Measurements from ENCODE around the gene HLA-DQA1.
"Not testable (repeated sequence)": the region's sequence is repeated elsewhere in the genome, so short reads cannot be mapped to it uniquely, and the experiment has no call there.

HLA-DQA1 gene

GRCh38 chr6:32641785-32642719 is 4.8 kb downstream of the HLA-DQA1 start:
- H2AK5ac ChIP-seq (ENCODE audit: low read length, severe bottlenecking); H3K27me3 ChIP-seq (ENCODE audit: control insufficient read depth in 1 of 2, insufficient read depth in 1 of 2, low read length in 2 of 2); H3K36me3 ChIP-seq (ENCODE audit: control insufficient read depth in 1 of 2, insufficient read depth in 2 of 2, low read depth in 1 of 2, low read length in 2 of 2); H2BK120ac ChIP-seq (ENCODE audit: low read depth, low read length); H2BK12ac ChIP-seq (ENCODE audit: low read length in 2 of 2); H3K23ac ChIP-seq (ENCODE audit: low read length in 2 of 2); H3K9me3 ChIP-seq (ENCODE audit: control insufficient read depth, low read length); H4K91ac ChIP-seq (ENCODE audit: low read length); H2BK15ac ChIP-seq (ENCODE audit: low read depth, poor library complexity, severe bottlenecking); H3K18ac ChIP-seq (ENCODE audit: low read depth in 1 of 2, low read length in 2 of 2); DNase-seq; H3K27ac ChIP-seq (ENCODE audit: low read length, poor library complexity, severe bottlenecking); H3K79me1 ChIP-seq (replicated peaks; ENCODE audit: low read length, poor library complexity, severe bottlenecking); H4K8ac ChIP-seq (ENCODE audit: low read length); H3K9ac ChIP-seq (ENCODE audit: low read length); H2BK5ac ChIP-seq (ENCODE audit: low read depth, low read length, poor library complexity, severe bottlenecking); H3K4ac ChIP-seq (ENCODE audit: low read depth in 1 of 2, low read length in 2 of 2); H3K4me1 ChIP-seq (ENCODE audit: control insufficient read depth, insufficient read depth, low read depth, low read length); H2AFZ ChIP-seq (ENCODE audit: low read depth, low read length); H3K14ac ChIP-seq (ENCODE audit: low read length in 2 of 2); H3K4me3 ChIP-seq (ENCODE audit: insufficient read depth in 1 of 2, low read depth in 1 of 2, low read length in 2 of 2); H3K4me2 ChIP-seq (ENCODE audit: low read length, poor library complexity, severe bottlenecking): not testable (repeated sequence)
- 83% methylated on average over 1 of the region's 2 CpGs for WGBS

DNA sequence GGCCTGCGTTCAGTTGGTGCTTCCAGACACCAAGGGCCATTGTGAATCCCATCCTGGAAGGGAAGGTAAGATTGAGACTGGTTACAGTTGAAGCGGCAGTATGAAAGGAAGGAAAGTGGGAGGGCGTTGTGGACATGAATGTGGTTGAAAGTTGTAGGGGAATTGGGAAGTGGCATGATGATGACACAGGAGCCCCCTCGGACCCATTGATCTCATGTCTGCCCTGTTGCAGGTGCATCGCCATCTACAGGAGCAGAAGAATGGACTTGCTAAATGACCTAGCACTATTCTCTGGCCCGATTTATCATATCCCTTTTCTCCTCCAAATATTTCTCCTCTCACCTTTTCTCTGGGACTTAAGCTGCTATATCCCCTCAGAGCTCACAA is 5.5 kb downstream of the HLA-DQA1 start:
- no peaks in the 10 kb centered on the region for H3K79me1 ChIP-seq (replicated peaks; ENCODE audit: low read length, poor library complexity, severe bottlenecking)
- no peak overlapping the region for H3K14ac ChIP-seq (ENCODE audit: low read length in 2 of 2)
- no peak overlapping the region for H3K18ac ChIP-seq (ENCODE audit: low read depth in 1 of 2, low read length in 2 of 2)
- H2AFZ ChIP-seq (ENCODE audit: low read depth, low read length) = no peak overlapping the region
- no peak for DNase-seq
- WGBS = 73% methylated on average over 5 of the region's 6 CpGs
- no peak overlapping the region for H3K27ac ChIP-seq (ENCODE audit: low read length, poor library complexity, severe bottlenecking)
- no peak overlapping the region for H4K91ac ChIP-seq (ENCODE audit: low read length)
- H2BK5ac ChIP-seq (ENCODE audit: low read depth, low read length, poor library complexity, severe bottlenecking) = no peak overlapping the region
- H2AK5ac ChIP-seq (ENCODE audit: low read length, severe bottlenecking) = no peak overlapping the region
- H3K9me3 ChIP-seq (ENCODE audit: control insufficient read depth, low read length) = no peaks in the 10 kb centered on the region
- no peak overlapping the region for H3K4me2 ChIP-seq (ENCODE audit: low read length, poor library complexity, severe bottlenecking)
- H4K8ac ChIP-seq (ENCODE audit: low read length) = no peak overlapping the region
- no peak overlapping the region for H3K4ac ChIP-seq (ENCODE audit: low read depth in 1 of 2, low read length in 2 of 2)
- no peak overlapping the region for H3K23ac ChIP-seq (ENCODE audit: low read length in 2 of 2)
- H3K9ac ChIP-seq (ENCODE audit: low read length) = no peak overlapping the region
- H2BK12ac ChIP-seq (ENCODE audit: low read length in 2 of 2) = no peak overlapping the region
- no peak overlapping the region for H2BK15ac ChIP-seq (ENCODE audit: low read depth, poor library complexity, severe bottlenecking)
- no peak overlapping the region for H3K4me3 ChIP-seq (ENCODE audit: insufficient read depth in 1 of 2, low read depth in 1 of 2, low read length in 2 of 2)
- peaks cover 0 to 2% of the 10 kb centered on the region in 2 experiments for H3K27me3 ChIP-seq (ENCODE audit: control insufficient read depth in 1 of 2, insufficient read depth in 1 of 2, low read length in 2 of 2)
- H2BK120ac ChIP-seq (ENCODE audit: low read depth, low read length) = no peak overlapping the region
- H3K4me1 ChIP-seq (ENCODE audit: control insufficient read depth, insufficient read depth, low read depth, low read length) = no peaks in the 10 kb centered on the region
- no peaks in the 10 kb centered on the region for H3K36me3 ChIP-seq (ENCODE audit: control insufficient read depth in 1 of 2, insufficient read depth in 2 of 2, low read depth in 1 of 2, low read length in 2 of 2)

GRCh38 chr6:32643904-32644303 is 6.7 kb downstream of the HLA-DQA1 start:
- DNase-seq = no peak
- 76% methylated on average over 2 of the region's 4 CpGs for WGBS
- Histone ChIP-seq H3K36me3 (ENCODE audit: control insufficient read depth in 1 of 2, insufficient read depth in 2 of 2, low read depth in 1 of 2, low read length in 2 of 2) (no peaks in the 10 kb centered on the region), H3K27me3 (ENCODE audit: control insufficient read depth in 1 of 2, insufficient read depth in 1 of 2, low read length in 2 of 2) (peaks cover 0 to 2% of the 10 kb centered on the region in 2 experiments), H2BK15ac (ENCODE audit: low read depth, poor library complexity, severe bottlenecking) (no peak overlapping the region), H3K23ac (ENCODE audit: low read length in 2 of 2) (no peak overlapping the region), H3K4me3 (ENCODE audit: insufficient read depth in 1 of 2, low read depth in 1 of 2, low read length in 2 of 2) (no peak overlapping the region), H3K4me1 (ENCODE audit: control insufficient read depth, insufficient read depth, low read depth, low read length) (no peaks in the 10 kb centered on the region), H2AFZ (ENCODE audit: low read depth, low read length) (no peak overlapping the region), H3K79me1 (replicated peaks; ENCODE audit: low read length, poor library complexity, severe bottlenecking) (no peaks in the 10 kb centered on the region), H2AK5ac (ENCODE audit: low read length, severe bottlenecking) (no peak overlapping the region), H2BK12ac (ENCODE audit: low read length in 2 of 2) (no peak overlapping the region), H3K18ac (ENCODE audit: low read depth in 1 of 2, low read length in 2 of 2) (no peak overlapping the region), H3K27ac (ENCODE audit: low read length, poor library complexity, severe bottlenecking) (no peak overlapping the region), H3K4me2 (ENCODE audit: low read length, poor library complexity, severe bottlenecking) (no peak overlapping the region), H3K9ac (ENCODE audit: low read length) (no peak overlapping the region), H3K14ac (ENCODE audit: low read length in 2 of 2) (no peak overlapping the region), H4K8ac (ENCODE audit: low read length) (no peak overlapping the region), H3K9me3 (ENCODE audit: control insufficient read depth, low read length) (no peaks in the 10 kb centered on the region), H4K91ac (ENCODE audit: low read length) (no peak overlapping the region), H2BK120ac (ENCODE audit: low read depth, low read length) (no peak overlapping the region), H3K4ac (ENCODE audit: low read depth in 1 of 2, low read length in 2 of 2) (no peak overlapping the region), H2BK5ac (ENCODE audit: low read depth, low read length, poor library complexity, severe bottlenecking) (no peak overlapping the region)

DNA sequence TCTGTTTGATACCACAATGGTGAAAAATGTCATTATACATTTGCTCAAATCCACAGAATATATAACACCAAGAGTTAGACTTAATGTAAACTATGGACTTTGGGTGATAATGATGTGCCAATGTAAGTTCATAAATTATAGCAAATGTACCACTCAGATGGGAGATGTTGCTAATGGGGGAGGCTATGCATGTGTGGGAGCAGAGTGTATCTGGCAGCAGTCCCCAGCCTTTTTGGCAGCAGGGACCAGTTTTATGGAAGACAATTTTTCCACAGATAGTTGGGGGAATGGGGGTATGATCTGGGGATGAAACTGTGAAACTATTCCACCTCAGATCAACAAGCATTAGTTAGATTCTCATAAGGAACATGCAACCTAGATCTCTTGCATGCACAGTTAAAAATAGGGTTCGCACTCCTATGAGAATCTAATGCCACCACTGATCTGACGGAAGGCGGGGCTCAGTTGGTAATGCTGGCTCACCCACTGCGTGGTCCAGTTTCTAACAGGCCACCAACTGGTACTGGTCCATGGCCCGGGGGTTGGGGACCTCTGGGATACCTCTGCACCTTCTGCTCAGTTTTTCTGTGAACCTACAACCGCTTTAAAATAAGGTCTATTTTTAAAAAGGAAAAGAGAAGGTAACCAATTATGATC is 8.0 kb downstream of the HLA-DQA1 start:
- Histone ChIP-seq H3K23ac (ENCODE audit: low read length in 2 of 2) (no peak overlapping the region), H3K79me1 (replicated peaks; ENCODE audit: low read length, poor library complexity, severe bottlenecking) (no peaks in the 10 kb centered on the region), H2BK120ac (ENCODE audit: low read depth, low read length) (no peak overlapping the region), H2BK12ac (ENCODE audit: low read length in 2 of 2) (no peak overlapping the region), H3K9me3 (ENCODE audit: control insufficient read depth, low read length) (no peaks in the 10 kb centered on the region), H3K27ac (ENCODE audit: low read length, poor library complexity, severe bottlenecking) (no peak overlapping the region), H3K4me3 (ENCODE audit: insufficient read depth in 1 of 2, low read depth in 1 of 2, low read length in 2 of 2) (no peak overlapping the region), H3K36me3 (ENCODE audit: control insufficient read depth in 1 of 2, insufficient read depth in 2 of 2, low read depth in 1 of 2, low read length in 2 of 2) (no peaks in the 10 kb centered on the region), H3K4me1 (ENCODE audit: control insufficient read depth, insufficient read depth, low read depth, low read length) (no peaks in the 10 kb centered on the region), H3K27me3 (ENCODE audit: control insufficient read depth in 1 of 2, insufficient read depth in 1 of 2, low read length in 2 of 2) (peaks cover 0 to 2% of the 10 kb centered on the region in 2 experiments), H3K4me2 (ENCODE audit: low read length, poor library complexity, severe bottlenecking) (no peak overlapping the region), H3K9ac (ENCODE audit: low read length) (no peak overlapping the region), H2AFZ (ENCODE audit: low read depth, low read length) (no peak overlapping the region), H4K8ac (ENCODE audit: low read length) (no peak overlapping the region), H4K91ac (ENCODE audit: low read length) (no peak overlapping the region), H3K4ac (ENCODE audit: low read depth in 1 of 2, low read length in 2 of 2) (no peak overlapping the region), H2BK15ac (ENCODE audit: low read depth, poor library complexity, severe bottlenecking) (no peak overlapping the region), H3K14ac (ENCODE audit: low read length in 2 of 2) (no peak overlapping the region), H2AK5ac (ENCODE audit: low read length, severe bottlenecking) (no peak overlapping the region), H2BK5ac (ENCODE audit: low read depth, low read length, poor library complexity, severe bottlenecking) (no peak overlapping the region), H3K18ac (ENCODE audit: low read depth in 1 of 2, low read length in 2 of 2) (no peak overlapping the region)
- no peak for DNase-seq
- 74% methylated on average over 4 of the region's 6 CpGs for WGBS

Measured in mesenchymal stem cell (in vitro differentiated cells and primary cell).